GM21576 (cell line): ENCODE measurements around the gene CFAP45.

Source experiments
- ATAC-seq: cut with Tn5 transposase; IDR thresholded peaks from one replicate; pipeline ENCODE4 v1.9.1; 2021; ENCODE audit warnings: mild to moderate bottlenecking, moderate library complexity; ENCODE audit not compliant: unreplicated experiment

Gene CFAP45

GRCh38 chr1:159900086-159900680 is at the start of gene CFAP45:
CFAP45 (minus strand) TSS chr1:159900165; CDS start chr1:159900098, 67 bp downstream.
- ATAC-seq, result no peak

DNA sequence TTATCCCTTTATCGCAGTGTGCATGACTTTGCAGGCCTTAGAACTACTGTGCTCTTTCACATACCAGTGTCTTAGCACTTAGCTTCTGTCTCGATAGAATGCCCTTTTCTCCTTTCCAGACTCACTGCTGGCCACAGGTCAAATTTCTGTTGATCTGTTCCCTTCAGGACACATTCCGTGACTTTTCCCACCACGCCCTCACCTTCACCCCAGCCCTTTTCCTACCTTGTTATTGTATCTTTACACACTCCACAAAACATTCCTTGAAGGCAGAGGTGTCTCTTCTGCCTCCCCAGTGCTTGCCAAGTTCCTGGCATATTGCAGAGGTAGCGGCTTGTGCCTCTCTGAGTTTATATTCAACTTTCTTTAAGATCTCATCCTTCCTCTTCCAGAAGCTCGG is 49.2 kb upstream of the CFAP45 start:
- ATAC-seq, result no peak

- ATAC-seq, result no peak
Measured at GRCh38 chr1:159947942-159948341, 48.0 kb upstream of the CFAP45 start.

GRCh38 chr1:159946242-159947187 is 46.5 kb upstream of the CFAP45 start:
- no peak for ATAC-seq

DNA sequence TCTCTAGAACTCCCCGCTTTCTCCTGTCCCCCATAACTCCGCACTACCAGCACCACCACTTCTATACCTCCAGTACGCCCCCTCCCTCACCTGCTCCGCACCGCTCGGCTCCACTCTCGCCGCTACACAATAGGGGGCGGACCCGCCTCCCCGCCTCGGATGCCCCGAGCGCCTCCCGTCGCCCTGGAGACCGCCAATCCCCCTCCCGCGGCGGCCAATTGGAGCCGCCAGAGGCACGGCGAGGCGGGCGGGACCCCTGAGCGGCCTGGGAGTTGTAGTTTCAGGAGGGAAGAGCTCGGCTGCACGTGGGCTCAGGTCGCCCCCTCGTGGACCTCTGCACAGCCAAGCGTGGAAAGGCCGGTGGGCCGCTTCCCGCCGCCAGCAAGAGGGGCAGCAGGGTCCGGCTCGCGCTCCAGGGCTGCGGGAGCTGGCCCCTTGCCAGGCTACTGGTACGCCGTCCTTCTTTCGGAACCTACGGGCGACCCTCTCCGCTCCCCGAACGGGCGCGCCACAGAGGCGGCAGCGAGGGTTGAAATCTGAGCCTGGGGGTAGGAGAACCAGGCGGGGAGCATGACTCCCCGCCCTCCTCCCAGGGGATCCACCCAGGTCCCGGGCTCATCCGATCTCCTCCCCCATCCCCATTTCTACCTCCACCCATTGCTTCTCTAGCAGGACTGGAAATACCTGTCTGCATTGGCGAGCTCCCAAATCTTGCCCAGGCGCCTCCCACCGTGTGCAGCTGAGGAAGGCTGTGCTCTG is 45.7 kb upstream of the CFAP45 start, which contains the start of gene IGSF9:
TSS of gene IGSF9 (minus strand) at position 131 of the 759 bp plus-strand sequence. CDS start 2,159 bp downstream, outside the sequence.
- ATAC-seq, result no peak

GRCh38 chr1:159944623-159945455 is 44.9 kb upstream of the CFAP45 start:
- ATAC-seq, result no peak

GRCh38 chr1:159943908-159944622 is 44.1 kb upstream of the CFAP45 start:
- no peak for ATAC-seq

- no peak for ATAC-seq
Measured at GRCh38 chr1:159943278-159943640, 43.3 kb upstream of the CFAP45 start.

DNA sequence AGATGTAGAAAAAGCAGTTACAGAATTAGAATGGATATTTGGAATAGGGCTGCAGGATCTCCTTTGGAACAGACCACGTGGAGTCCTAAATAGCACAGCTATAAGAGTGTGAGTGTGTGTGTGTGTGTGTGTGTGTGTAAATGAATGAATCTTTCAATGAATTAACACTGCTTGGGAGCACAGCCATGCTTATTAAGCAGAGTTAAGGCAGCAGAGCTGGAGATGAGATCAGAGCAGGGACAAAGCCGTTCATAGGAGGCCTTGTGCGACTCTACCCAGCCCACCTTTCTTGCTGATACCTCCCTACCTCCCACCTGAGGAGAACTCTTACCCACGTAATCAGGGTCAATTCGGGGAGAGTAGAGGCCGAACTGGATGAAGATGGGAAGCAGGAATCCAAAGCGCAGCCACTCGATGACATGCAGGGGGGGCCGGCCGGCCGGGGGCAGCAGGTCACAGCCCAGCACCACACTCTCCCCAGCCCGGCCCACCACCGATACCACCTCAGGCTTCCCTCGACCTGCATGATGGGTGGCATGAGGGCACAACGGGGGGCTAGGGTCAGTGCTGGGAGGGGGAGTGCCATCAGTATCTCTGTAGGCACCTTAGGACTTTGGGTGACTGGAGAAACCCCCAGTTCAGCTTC is 42.8 kb upstream of the CFAP45 start:
- ATAC-seq, result no peak

GRCh38 chr1:159941591-159942560 is 41.9 kb upstream of the CFAP45 start:
- no peak for ATAC-seq

DNA sequence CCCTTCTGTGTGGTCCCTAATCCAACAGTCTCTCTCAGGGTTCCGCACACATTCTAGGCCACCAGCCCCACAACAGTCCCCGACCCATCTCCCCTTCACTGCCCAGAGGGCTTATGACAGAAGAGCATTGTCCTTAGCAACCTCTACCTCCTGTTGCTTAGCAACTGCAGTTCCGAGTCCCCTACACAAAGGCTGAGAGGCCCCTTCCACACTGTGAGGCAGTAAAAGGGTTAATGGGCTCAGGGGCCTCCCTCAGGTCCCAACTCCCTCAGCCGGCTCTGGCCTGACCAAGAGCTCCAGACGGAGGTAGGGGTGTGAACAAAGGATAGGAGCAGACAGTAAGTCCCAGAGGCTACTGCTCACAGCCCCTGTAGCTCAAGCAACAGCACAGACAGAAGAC is 41.2 kb upstream of the CFAP45 start:
- no peak for ATAC-seq

GRCh38 chr1:159940006-159940620 is 40.1 kb upstream of the CFAP45 start:
- ATAC-seq, result no peak

GRCh38 chr1:159939678-159940002 is 39.7 kb upstream of the CFAP45 start:
- ATAC-seq, result no peak

DNA sequence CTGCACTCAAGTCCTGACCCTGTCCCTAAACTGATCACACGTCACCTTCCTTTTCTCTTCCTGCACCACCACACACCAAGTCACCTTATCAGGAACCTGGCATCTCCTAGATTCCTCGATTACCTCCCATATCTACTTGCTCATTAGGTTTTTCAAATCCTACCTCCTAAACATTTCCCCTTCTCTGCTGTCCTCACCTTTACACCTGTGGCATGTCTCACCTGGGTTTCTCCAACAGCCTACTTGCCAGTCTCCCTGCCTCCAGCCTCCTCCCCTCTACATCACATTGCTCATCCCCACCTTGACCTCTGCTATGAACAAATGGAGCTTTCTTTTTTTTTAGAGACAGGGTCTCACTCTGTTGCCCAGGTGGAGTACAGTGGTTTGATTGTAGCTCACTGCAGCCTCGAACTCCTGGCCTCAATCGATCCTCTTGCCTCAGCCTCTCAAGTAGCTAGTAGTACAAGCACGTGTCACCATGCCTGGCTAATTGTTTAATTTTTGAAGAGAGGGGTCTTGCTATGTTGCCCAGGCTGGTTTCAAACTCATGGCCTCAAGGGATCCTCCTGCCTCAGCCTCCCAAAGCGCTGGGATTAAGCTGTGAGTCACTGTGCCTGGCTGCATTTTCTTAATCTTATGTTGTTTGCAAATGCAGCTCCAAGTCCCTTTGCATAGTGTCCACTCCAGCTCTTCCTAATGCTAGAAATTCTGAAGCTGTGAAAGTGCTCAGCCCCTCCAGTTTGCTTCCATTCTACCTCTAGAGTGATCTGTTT is 39.1 kb upstream of the CFAP45 start:
- ATAC-seq, result no peak

GRCh38 chr1:159938211-159938852 is 38.4 kb upstream of the CFAP45 start:
- no peak for ATAC-seq

DNA sequence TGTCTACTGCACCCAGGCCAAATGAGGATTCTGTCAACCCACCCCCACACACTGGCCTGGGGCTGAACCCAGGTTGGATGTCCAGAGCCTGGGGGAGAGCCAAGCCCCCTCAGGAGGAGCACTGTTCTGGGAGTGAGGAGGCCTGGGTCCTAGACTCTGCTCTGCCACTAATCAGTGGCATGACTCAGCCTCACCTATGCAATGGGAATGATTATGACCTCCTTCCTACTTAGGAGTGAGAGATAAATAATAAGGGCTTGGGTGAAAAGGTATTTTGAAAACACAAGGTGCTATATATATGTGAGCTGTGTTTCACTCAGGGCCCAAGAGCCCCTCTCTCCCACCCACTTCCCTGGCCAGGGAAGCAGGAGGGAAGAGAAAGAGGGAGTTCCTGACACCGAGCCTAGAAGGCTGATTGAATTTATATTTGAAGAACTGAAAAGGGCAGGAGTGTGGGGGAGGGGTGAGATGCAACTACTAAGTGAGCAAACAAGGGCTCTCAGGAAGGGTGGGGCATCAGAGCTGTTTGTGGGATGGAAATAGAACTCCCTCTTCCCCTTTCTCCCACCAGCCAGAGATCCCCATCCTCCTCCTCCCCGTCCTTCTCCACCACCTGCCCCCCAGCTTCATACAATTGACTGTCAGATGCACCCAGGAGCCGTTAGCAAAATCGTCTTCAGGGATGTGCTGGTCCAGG is 37.2 kb upstream of the CFAP45 start:
- ATAC-seq, result no peak
